Stimulated activated naive B cell treated with anti-CD40 and anti-IgM and Interleukin-4, amounts not matched to agents 10 μg/mL and 1 μg/mL and 100 μg/mL, for 72 hours (primary cell): Measurements from ENCODE around the gene SASH3.
A peak's percentile ranks its signal among the peaks of the same experiment; 100 is the strongest.
"Not testable (repeated sequence)": the region's sequence is repeated elsewhere in the genome, so short reads cannot be mapped to it uniquely, and the experiment has no call there.

Experiments used
- ATAC-seq, 2 donors: fragments of 150-1000 bp; cut with Tn5 transposase; replicated peaks; 2 replicates each; pipeline ENCODE4 v1.10.0; 2021; ENCODE audit warnings: moderate library complexity in 1 of 2
- DNase-seq: peaks from one replicate; pipeline ENCODE4 v3.0.0; 2021
- H3K27ac Mint-ChIP-seq: one replicate; pipeline ENCODE4 v1.8.0; 2022; ENCODE audit warnings: mild to moderate bottlenecking, mixed read lengths
- H3K27me3 Mint-ChIP-seq, 2 donors: one replicate each; pipeline ENCODE4 v1.8.0; 2022; ENCODE audit warnings: mixed read lengths in 2 of 2
- H3K36me3 Mint-ChIP-seq, 2 donors: one replicate each; pipeline ENCODE4 v1.8.0; 2022; ENCODE audit warnings: mixed read lengths in 2 of 2, mild to moderate bottlenecking in 1 of 2
- H3K4me1 Mint-ChIP-seq, 2 donors: one replicate each; pipeline ENCODE4 v1.8.0; 2022; ENCODE audit warnings: mixed read lengths in 2 of 2, mild to moderate bottlenecking in 1 of 2
- H3K4me3 Mint-ChIP-seq, 2 donors: one replicate each; pipeline ENCODE4 v1.8.0; 2022; ENCODE audit warnings: mild to moderate bottlenecking in 2 of 2, mixed read lengths in 2 of 2, moderate library complexity in 1 of 2
- H3K9me3 Mint-ChIP-seq, 2 donors: one replicate each; pipeline ENCODE4 v1.8.0; 2022; ENCODE audit warnings: mixed read lengths in 2 of 2, mild to moderate bottlenecking in 1 of 2

SASH3 gene

GRCh38 chrX:129779747-129780146 lies at the start of gene SASH3:
TSS of gene SASH3 (plus strand) at chrX:129779949. CDS start at chrX:129780098, 149 bp downstream.
- peak within 1 kb of the TSS; percentile 77 to 97 for H3K4me3 Mint-ChIP-seq
- peak; percentile 77 for DNase-seq
- no peaks in the 10 kb centered on the region for H3K27me3 Mint-ChIP-seq
- peak within 1 kb of the TSS; percentile 87 for H3K27ac Mint-ChIP-seq
- peaks cover 0 to 5% of the 10 kb centered on the region in 2 donors for H3K9me3 Mint-ChIP-seq
- H3K4me1 Mint-ChIP-seq = peaks cover 51 to 59% of the 10 kb centered on the region in 2 donors
- peak; percentile 50 to 59 for ATAC-seq
- H3K36me3 Mint-ChIP-seq = peaks cover 27 to 36% of the 10 kb centered on the region in 2 donors

- Mint-ChIP-seq H3K27me3 (peaks cover 0 to 15% of the 10 kb centered on the region in 2 donors), H3K9me3 (peaks cover 0 to 6% of the 10 kb centered on the region in 2 donors), H3K4me1 (peaks cover 21 to 43% of the 10 kb centered on the region in 2 donors), H3K4me3 (no peak overlapping the region), H3K36me3 (peaks cover 0 to 4% of the 10 kb centered on the region in 2 donors), H3K27ac (no peak overlapping the region)
- no peak for DNase-seq
- ATAC-seq = peak; percentile 52 to 61
Observed at GRCh38 chrX:129731228-129731627, 48.5 kb upstream of the SASH3 start.

- DNase-seq (no peak), ATAC-seq (no peak)
- peaks cover 26 to 51% of the 10 kb centered on the region in 2 donors for H3K4me1 Mint-ChIP-seq
- H3K27me3 Mint-ChIP-seq = peaks cover 0 to 7% of the 10 kb centered on the region in 2 donors
- no peak overlapping the region for H3K27ac Mint-ChIP-seq
- H3K9me3 Mint-ChIP-seq = peaks cover 0 to 6% of the 10 kb centered on the region in 2 donors
- peaks cover 0 to 4% of the 10 kb centered on the region in 2 donors for H3K36me3 Mint-ChIP-seq
- no peak overlapping the region for H3K4me3 Mint-ChIP-seq
Observed at GRCh38 chrX:129732857-129733256, 46.9 kb upstream of the SASH3 start.

- H3K9me3 Mint-ChIP-seq = peaks cover 0 to 6% of the 10 kb centered on the region in 2 donors
- H3K27ac Mint-ChIP-seq = no peak overlapping the region
- no peak overlapping the region for H3K4me3 Mint-ChIP-seq
- H3K36me3 Mint-ChIP-seq = peaks cover 0 to 4% of the 10 kb centered on the region in 2 donors
- H3K27me3 Mint-ChIP-seq = peaks cover 0 to 7% of the 10 kb centered on the region in 2 donors
- no peak for ATAC-seq
- no peak for DNase-seq
- H3K4me1 Mint-ChIP-seq = peaks cover 31 to 56% of the 10 kb centered on the region in 2 donors
Observed at GRCh38 chrX:129733335-129733734, 46.4 kb upstream of the SASH3 start.

- ATAC-seq = no peak
- Mint-ChIP-seq H3K27me3 (peaks cover 0 to 7% of the 10 kb centered on the region in 2 donors), H3K27ac (peak overlapping the region; percentile 57), H3K4me1 (peaks cover 34 to 60% of the 10 kb centered on the region in 2 donors), H3K4me3 (no peak overlapping the region), H3K36me3 (peaks cover 0 to under 1% of the 10 kb centered on the region in 2 donors), H3K9me3 (peaks cover 0 to under 1% of the 10 kb centered on the region in 2 donors)
- DNase-seq = no peak
Observed at GRCh38 chrX:129736491-129736890, 43.3 kb upstream of the SASH3 start.

GRCh38 chrX:129737916-129738315 lies 41.8 kb upstream of the SASH3 start:
- Mint-ChIP-seq H3K4me1 (peaks cover 33 to 57% of the 10 kb centered on the region in 2 donors), H3K9me3 (no peaks in the 10 kb centered on the region), H3K27me3 (peaks cover 0 to 7% of the 10 kb centered on the region in 2 donors), H3K4me3 (peak overlapping the region; percentile 10 to 30), H3K36me3 (no peaks in the 10 kb centered on the region), H3K27ac (peak overlapping the region; percentile 82)
- ATAC-seq = peak; percentile 91 to 93
- peak; percentile 52 for DNase-seq

- Mint-ChIP-seq H3K4me3 (peak within 1 kb of the TSS; percentile 10 to 30), H3K9me3 (no peaks in the 10 kb centered on the region), H3K4me1 (peaks cover 33 to 58% of the 10 kb centered on the region in 2 donors), H3K27ac (peak within 1 kb of the TSS; percentile 82), H3K36me3 (no peaks in the 10 kb centered on the region), H3K27me3 (peaks cover 0 to 10% of the 10 kb centered on the region in 2 donors)
- no peak for DNase-seq
- ATAC-seq = no peak
Observed at GRCh38 chrX:129738466-129739308, 41.1 kb upstream of the SASH3 start, which contains the start of gene XPNPEP2. TSS of gene XPNPEP2 (plus strand) at chrX:129738979. CDS start at chrX:129739214, 235 bp downstream.

- no peak for ATAC-seq
- Mint-ChIP-seq H3K27ac (peak overlapping the region; percentile 0), H3K27me3 (peaks cover 0 to 12% of the 10 kb centered on the region in 2 donors), H3K36me3 (no peaks in the 10 kb centered on the region), H3K4me1 (peaks cover 33 to 60% of the 10 kb centered on the region in 2 donors), H3K9me3 (no peaks in the 10 kb centered on the region), H3K4me3 (no peak overlapping the region)
- DNase-seq = no peak
Observed at GRCh38 chrX:129739578-129739977, 40.2 kb upstream of the SASH3 start.

GRCh38 chrX:129741880-129742758 lies 37.6 kb upstream of the SASH3 start:
- DNase-seq (no peak), ATAC-seq (peak in 1 of 2 donors; percentile 10)
- Mint-ChIP-seq H3K27ac (peak overlapping the region; percentile 39), H3K27me3 (peaks cover 0 to 5% of the 10 kb centered on the region in 2 donors), H3K9me3 (no peaks in the 10 kb centered on the region), H3K36me3 (no peaks in the 10 kb centered on the region), H3K4me1 (peaks cover 28 to 46% of the 10 kb centered on the region in 2 donors), H3K4me3 (peak overlapping the region; percentile 3 to 11)

GRCh38 chrX:129742759-129743152 lies 37.0 kb upstream of the SASH3 start:
- Mint-ChIP-seq H3K27ac (peak overlapping the region; percentile 39), H3K4me3 (peak overlapping the region; percentile 2 to 20), H3K4me1 (peaks cover 25 to 42% of the 10 kb centered on the region in 2 donors)
- H3K27me3 Mint-ChIP-seq, ATAC-seq, DNase-seq, H3K36me3 Mint-ChIP-seq, H3K9me3 Mint-ChIP-seq: not testable (repeated sequence)

- peaks cover 0 to 5% of the 10 kb centered on the region in 2 donors for H3K27me3 Mint-ChIP-seq
- DNase-seq = no peak
- no peak overlapping the region for H3K27ac Mint-ChIP-seq
- H3K36me3 Mint-ChIP-seq = no peaks in the 10 kb centered on the region
- H3K9me3 Mint-ChIP-seq = no peaks in the 10 kb centered on the region
- ATAC-seq = no peak
- no peak overlapping the region for H3K4me3 Mint-ChIP-seq
- H3K4me1 Mint-ChIP-seq = peaks cover 16 to 31% of the 10 kb centered on the region in 2 donors
Observed at GRCh38 chrX:129743821-129744220, 35.9 kb upstream of the SASH3 start.

GRCh38 chrX:129744861-129745321 lies 34.9 kb upstream of the SASH3 start:
- no peak overlapping the region for H3K27ac Mint-ChIP-seq
- no peak for ATAC-seq
- no peak for DNase-seq

GRCh38 chrX:129746557-129747470 lies 32.9 kb upstream of the SASH3 start:
- Mint-ChIP-seq H3K36me3 (no peaks in the 10 kb centered on the region), H3K27ac (peak overlapping the region; percentile 15), H3K4me3 (no peak overlapping the region), H3K4me1 (peaks cover 7 to 19% of the 10 kb centered on the region in 2 donors), H3K9me3 (no peaks in the 10 kb centered on the region), H3K27me3 (peaks cover 0 to 5% of the 10 kb centered on the region in 2 donors)
- no peak for DNase-seq
- ATAC-seq = no peak

More at GRCh38 chrX:129744861-129745321, 34.9 kb upstream of the SASH3 start:
- peaks cover 7 to 20% of the 10 kb centered on the region in 2 donors for H3K4me1 Mint-ChIP-seq
- peaks cover 0 to 5% of the 10 kb centered on the region in 2 donors for H3K27me3 Mint-ChIP-seq
- no peaks in the 10 kb centered on the region for H3K36me3 Mint-ChIP-seq
- no peak overlapping the region for H3K4me3 Mint-ChIP-seq
- no peaks in the 10 kb centered on the region for H3K9me3 Mint-ChIP-seq
